KG1 (cell line): ENCODE measurements around the gene TMEM80.

Source experiments
- DNase-seq: peaks from one replicate; lab custom pipeline; 2025; lab: John Stamatoyannopoulos, UW

Gene TMEM80

DNA sequence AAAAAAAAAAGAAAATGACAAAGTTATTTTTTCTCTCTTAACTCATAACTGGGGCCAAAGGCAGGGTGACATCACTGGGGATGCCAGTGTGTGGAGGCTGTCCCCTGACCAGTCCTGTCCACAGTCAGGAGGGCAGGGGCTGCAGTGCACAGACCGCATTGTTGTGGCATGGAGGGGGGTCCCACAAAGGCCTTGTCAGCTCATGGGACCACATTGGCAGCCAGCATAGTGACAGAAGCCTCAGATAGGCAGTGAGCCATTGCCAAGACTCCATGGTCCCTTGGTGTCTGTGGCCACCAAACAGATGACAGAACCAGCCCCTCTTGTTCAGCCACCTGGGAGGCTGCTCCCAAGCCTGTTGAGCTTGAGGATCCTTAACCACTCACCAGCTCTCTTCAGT lies 4.1 kb downstream of the TMEM80 start:
- no peak for DNase-seq

- no peak for DNase-seq
Measured at GRCh38 chr11:701741-702461, 6.3 kb downstream of the TMEM80 start.

GRCh38 chr11:702462-703461 lies 7.1 kb downstream of the TMEM80 start:
- no peak for DNase-seq

DNA sequence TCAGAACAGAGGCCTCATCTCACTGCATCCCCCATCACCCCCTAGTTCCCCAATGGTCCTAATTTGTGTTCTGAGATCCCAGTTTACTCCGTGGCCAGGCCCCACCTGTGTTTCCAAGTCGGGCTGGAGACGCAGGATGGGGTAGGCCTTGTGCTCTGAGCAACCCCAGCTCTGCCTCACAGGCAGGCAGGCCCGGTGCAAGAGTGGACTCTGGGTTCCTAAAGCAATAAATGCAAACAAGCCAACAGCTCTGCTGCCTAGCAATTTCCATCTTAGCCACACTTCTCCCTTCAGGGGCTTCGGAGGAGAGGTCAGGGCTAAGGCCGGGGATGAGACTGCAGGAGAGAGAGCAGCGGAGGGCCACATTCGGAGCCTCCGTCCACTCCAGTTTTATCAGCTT lies 7.9 kb downstream of the TMEM80 start:
- DNase-seq = no peak

DNA sequence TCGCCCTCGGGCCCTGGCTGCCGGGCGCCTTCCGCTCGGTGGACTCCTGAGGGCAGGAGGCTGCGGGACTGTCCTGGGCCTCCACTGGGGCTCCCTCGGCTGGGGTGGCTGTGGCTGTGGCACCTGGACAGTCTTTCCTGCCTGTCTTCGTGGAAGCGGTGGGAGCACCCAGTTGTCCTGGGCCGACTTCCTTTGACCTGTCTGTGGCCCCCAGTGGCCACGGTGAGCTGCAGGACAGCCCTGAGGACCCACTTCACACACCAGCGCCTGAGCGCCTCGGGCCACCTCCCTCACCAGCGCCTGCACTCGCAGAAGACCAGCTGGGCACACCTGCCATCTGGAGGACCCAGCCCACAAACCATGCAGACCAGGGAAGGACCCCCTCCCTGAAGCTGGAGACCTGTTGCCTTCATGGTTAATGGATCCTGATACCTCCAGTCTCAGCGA lies 8.6 kb downstream of the TMEM80 start:
- no peak for DNase-seq

DNA sequence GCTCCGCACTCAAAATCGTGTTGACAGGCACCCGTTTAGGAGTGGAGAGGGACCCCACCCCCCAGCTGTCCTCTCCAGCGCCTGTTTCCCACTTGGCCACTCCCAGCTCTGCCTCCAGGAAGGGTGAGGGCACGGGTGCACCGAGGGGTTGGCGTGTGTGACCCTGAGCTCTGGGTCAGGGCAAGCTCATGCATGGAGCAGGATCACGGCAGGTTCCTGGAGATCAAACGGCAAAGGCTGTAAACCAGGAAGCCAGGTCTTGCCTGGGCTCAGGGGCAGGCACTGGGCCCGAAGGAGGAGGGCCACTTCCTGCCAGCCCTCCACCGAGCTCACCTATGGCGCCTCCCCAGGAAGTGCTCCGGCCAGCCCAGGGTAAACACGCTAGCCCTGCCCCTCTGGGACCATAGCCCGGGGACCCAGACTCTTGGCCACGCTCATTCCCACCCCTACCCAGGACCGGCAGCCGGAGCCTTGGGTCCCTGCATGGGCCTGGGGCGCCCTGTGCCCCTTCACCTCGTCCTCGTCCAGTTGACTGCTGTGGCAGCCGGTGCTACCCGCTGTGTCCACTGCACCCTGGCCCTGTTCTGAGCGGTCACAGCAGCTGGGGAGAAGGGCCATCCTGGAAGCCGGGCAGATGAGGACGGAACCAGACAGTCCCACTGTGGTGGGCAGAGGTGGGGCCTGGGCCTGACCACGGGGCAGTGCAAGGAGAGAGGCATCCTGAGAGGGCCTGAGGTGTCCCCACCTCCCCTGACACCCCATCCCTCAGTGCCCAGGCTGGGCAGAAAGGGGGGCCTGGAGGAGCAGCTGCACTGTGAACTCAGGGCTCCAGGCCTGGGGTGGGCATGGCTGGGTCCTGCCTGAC lies 9.4 kb downstream of the TMEM80 start:
- DNase-seq = no peak

DNA sequence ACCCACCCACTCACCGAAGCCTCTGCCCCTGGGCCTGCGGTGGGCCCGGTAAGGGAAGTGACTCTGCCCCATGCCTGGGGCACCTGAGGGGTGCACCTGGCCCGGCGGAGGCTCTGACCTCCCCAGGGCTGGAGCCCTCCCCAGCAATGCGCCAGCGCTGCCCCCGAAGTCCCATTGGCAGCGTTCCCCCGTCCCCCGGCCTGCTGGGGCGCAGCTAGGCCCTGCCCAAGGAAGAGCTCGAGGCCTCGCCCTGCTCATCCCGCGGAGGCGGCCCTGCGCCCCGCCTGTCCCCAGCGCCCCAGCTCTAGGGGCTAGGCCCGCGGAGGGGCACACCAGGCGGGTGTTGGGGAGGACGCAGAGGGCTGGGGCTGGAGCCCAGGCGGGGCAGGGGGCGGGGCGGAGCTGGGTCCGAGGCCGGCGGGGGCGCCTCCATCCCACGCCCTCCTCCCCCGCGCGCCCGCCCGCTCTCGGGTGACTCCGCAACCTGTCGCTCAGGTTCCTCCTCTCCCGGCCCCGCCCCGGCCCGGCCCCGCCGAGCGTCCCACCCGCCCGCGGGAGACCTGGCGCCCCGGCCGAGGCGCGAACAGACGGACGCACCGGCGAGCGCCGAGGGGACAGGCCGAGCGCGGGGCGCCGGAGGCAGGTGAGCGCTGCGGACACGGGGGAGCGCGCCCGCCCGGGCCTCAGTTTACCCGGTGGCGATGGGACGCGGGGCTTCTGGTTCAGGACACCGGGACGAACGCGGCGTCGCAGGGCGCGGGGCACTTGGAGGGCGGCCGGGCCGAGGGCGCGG lies 10.2 kb downstream of the TMEM80 start, which contains the start of gene EPS8L2:
Gene EPS8L2, plus strand, starts transcription at position 586 of the 793 bp plus-strand sequence. CDS start 3,177 bp downstream, outside the sequence.
- DNase-seq = no peak

DNA sequence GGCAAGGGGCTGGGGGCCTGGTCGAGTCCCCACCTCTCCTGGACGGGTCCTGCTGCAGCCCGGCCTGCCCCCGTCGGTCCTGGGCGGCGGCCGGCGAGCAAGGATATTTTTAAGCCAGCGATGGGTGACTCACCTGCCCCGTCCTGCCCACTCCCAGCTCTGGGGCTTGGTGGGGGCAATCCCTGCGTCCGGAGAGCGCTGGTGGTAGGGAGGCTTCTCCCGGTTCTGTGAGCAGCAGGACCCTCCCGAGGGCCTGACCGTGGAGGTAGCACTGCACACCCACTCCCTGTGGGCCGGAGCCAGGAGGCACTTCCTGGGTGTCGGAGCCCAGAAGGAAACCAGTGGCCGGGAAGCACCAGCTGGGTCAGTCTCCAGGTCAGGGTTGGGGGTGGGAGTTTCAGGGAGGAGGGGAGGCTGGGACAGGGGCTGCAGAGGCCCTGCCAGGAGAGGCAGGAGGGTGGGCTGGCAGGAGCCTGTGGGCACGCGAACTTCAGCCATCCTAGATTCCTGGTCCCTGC lies 10.9 kb downstream of the TMEM80 start:
- no peak for DNase-seq

DNA sequence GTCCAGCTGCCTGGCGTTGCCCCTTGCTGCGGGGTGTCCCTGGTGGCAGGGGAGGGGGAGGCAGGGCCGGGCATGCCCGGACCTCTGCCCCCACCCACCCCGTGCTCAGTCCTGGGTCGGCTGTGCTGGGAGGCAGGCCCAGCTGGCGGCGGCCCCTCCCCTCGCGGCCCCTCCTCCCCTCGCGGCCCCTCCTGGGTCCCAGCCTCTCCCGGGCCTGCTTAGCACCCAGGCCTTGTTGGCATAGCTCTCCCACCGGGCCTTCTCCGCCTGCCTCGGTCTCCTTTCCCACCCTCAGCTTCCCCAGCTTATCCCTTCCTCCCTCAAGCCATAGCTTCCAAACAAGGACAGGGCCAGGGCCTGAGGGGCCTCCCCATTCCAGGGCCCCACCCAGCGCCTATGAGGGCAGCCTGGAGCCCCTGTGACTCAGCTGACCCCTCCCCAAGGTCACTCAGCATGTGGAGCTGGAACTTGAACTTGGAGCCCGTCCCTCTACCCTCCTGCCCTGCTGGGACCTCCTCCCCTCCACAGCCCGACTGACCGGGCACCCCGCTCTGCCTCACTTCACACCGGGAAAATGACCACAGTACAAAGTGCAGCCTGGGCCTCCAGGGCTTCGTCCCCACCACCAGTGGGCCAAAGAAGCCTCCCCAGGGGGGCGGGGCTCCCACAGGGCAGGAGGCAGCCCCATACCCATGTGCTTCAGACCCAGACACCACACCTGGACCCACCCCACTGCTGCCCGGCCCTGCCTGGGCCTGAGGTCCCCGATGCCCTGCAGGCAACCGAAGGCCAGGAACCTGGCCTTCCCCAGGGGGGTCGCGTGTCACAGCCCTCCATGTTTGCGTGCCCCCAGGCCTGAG lies 11.6 kb downstream of the TMEM80 start:
- DNase-seq = no peak

GRCh38 chr11:707817-708420 lies 12.3 kb downstream of the TMEM80 start:
- DNase-seq = no peak

- DNase-seq = no peak
Measured at GRCh38 chr11:708511-708910, 12.9 kb downstream of the TMEM80 start.

DNA sequence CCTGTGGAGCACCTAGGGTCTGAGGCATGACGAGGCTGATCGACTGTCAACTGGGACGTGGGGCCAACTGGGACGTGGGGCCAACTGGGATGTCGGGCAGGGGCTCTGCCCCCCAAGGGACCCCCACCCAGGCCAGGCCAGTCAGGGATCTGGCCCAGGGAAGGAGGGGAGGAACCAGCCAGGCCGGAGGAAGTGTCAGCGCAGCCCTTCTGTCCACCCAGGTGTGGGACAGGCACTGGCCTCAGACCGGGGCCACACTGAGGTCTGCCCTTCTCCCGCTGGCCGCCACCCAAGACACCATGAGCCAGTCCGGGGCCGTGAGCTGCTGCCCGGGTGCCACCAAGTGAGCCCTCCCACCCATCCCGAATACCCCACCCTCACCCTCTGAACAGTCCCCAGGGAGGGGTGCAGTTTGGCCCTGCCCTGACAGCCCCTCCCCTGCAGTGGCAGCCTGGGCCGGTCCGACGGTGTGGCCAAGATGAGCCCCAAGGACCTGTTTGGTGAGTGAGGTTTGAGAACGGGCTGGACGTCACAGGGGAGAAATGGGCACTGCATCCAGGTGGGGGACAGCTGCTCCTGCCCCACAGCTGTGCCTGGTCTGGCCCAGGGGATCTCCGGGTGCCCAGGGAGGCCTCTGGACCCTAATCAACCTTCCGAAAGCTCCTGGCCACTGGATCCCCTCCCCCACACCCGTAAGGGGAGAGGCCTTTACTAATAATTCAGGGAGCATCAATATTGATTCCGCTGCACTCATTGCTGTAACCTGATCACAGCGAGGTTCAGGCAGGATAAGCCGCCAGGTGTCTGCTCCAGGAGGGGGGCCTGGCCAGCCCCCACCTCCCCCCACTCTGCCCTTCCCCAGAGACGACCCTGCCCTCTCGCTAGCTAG lies 13.7 kb downstream of the TMEM80 start:
- DNase-seq = no peak

DNA sequence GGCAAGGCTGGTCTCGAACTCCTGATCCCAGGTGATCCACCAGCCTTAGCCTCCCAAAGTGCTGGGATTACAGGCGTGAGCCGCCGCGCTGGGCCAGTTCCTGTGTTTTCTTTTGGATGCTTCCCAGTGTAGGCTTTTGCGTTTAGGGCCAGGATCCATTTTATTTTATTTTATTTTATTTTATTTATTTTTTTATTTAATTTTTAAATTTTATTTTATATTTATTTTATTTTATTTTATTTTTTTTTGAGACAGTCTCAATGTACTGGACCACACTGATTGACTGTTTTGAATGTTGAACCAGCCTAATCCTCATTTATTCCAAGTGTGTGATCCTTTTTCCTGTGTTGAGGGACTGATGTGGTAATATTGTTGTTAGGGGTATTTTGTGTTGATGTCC lies 18.8 kb downstream of the TMEM80 start:
- DNase-seq = no peak

GRCh38 chr11:719214-720016 lies 23.8 kb downstream of the TMEM80 start:
- no peak for DNase-seq

GRCh38 chr11:720017-720641 lies 24.5 kb downstream of the TMEM80 start:
- no peak for DNase-seq

DNA sequence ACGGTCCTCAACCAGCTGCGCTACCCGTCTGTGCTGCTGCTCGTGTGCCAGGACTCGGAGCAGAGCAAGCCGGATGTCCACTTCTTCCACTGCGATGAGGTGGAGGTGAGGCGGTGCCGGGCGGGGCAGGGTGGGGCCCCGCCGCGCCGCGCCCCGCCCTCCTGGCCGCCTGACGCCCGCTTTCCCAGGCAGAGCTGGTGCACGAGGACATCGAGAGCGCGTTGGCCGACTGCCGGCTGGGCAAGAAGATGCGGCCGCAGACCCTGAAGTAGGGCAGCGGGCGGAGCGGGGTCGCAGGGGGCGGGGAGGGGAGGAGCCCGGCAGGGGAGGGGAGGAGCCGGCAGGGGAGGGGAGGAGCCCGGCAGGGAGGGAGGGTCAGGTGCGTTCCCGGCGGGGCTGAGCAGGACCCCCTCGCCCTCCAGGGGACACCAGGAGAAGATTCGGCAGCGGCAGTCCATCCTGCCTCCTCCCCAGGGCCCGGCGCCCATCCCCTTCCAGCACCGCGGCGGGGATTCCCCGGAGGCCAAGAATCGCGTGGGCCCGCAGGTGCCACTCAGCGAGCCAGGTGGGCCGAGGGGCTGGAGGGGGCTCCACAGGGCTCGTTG lies 25.1 kb downstream of the TMEM80 start:
- no peak for DNase-seq
